ENCODE measurements around the gene OR2H1. TPM values are rescaled to one million over a fixed set of nuclear protein-coding genes. Genes with fewer than 3 reads are reported as not detected.

Gene OR2H1
- polyA plus RNA-seq, 4 donors: not detected

- no peak for DNase-seq (ENCODE audit: low read depth in 4 of 4, low spot score in 3 of 4)
Observed at GRCh38 chr6:29479560-29479959, 22.6 kb downstream of the OR2H1 start.

- no peak for DNase-seq (ENCODE audit: low read depth in 4 of 4, low spot score in 3 of 4)
Observed at GRCh38 chr6:29483186-29483585, 26.2 kb downstream of the OR2H1 start.

DNA sequence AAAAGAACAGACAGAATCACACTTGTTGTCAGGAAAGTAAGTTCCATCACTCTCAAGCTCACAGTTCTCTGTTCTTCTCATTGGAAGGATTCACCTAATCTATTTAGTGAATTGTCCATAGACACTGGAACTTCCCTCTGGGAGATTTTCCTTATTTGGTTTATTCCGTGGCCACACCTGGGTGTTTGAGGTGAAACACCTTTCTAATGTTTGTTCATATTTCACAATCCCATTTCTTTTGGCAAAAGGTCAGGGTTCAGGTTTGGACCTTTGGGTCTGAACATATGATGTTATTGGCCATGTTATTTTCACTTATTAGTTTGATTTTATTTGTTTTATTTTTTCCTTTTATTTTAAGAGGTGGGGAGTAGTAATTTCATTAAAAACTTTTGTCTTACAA, 26.8 kb downstream of the OR2H1 start:
- DNase-seq (ENCODE audit: low read depth in 4 of 4, low spot score in 3 of 4): no peak

DNA sequence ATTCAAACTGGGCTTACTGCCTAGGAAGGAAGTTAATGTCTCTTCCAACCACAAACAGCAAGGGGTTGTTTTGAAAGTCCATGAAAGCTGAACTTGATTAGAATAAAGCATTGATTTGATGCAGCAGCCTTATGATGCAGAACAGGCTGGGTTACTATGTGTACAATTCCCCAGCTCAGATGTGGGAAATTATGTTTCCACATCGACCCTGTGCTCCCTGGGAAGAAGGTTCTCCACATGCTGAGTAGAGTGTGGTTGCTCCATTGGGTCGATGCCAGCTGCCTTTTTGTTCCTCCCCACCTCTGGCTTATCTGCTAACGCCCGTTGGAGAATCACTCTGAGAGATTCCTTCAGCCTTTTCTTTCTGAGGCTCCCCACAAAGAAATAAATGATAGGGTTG, 29.6 kb downstream of the OR2H1 start:
- DNase-seq (ENCODE audit: low read depth in 4 of 4, low spot score in 3 of 4): no peak

DNA sequence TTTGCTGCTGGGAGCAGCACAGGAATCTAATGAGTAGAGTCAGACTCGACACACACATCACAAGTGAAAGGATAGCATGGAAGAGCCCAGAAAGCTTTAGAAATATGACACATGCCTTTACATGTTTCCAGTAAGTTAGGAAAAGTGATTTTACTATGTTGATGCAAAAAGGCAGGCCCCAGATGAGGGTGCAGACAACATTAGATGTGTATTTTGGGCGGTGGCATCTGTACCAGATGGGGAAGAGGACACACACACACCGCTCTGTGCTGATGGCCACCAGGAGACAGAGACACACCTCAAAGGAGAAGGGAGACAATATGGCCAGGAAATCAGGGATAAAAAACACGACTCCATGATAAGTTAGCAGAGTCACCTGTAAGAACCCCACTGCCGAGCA, 30.2 kb downstream of the OR2H1 start:
- no peak for DNase-seq (ENCODE audit: low read depth in 4 of 4, low spot score in 3 of 4)

DNA sequence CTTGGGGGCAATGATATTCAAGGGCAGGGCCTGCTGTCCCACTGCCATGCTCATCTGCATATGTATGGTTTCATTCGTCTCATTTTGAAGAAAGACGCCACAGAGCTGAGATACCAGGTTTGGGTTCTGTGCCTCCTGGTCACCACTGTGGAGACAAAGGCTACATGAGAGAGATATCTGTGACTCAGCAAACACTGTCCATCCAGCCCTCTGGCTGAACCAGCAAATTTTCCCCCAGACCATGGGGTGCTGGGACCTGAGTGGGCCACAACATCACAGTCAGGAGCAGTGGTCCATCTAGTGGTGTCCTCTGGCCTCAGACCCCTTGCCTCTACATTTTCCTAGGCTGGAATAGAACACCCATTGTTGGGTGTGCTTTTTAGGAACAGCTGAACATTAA, 30.7 kb downstream of the OR2H1 start, which contains the start of gene MAS1L:
MAS1L (minus strand) TSS at position 297 of the 400 bp plus-strand sequence; CDS start at position 243, 54 bp downstream.
- no peak for DNase-seq (ENCODE audit: low read depth in 4 of 4, low spot score in 3 of 4)

DNA sequence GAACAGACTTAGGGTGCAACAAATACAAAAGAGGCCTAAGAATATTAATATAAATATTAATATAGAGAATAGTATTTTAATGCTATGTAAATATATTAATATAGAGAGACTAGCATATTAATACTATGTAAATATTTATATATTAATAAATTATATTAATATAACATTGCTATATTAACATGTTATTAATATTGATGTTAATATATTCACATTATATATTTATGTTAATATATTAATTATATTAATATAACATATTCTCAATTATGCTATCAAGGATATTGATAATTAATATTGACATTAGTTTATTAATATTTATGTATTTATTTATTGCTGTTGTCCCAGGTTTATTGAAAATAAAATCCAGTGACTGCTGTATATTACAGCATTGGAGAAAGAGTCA, 31.9 kb downstream of the OR2H1 start:
- no peak for DNase-seq (ENCODE audit: low read depth in 4 of 4, low spot score in 3 of 4)

DNA sequence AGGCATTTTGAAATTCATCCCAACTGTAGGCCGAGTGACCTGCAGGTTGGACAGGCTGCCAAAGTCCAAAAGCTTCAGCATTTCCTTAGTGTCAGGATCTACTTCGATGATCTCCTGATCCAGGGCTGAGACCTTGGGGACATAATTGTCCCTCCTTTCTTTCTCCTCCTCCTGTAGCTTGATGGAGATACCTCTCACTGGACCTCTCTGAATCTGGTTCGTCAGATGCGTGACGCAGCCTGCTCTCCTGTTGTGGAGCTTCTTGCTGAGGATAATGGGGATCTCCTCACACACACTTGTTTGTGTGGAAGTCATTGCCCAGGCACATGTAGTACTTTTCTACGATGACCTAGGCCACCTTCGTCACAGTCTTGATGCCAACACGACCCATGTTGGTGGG, 32.3 kb downstream of the OR2H1 start:
- no peak for DNase-seq (ENCODE audit: low read depth in 4 of 4, low spot score in 3 of 4)

- no peak for DNase-seq (ENCODE audit: low read depth in 4 of 4, low spot score in 3 of 4)
Observed at GRCh38 chr6:29490055-29490454, 33.1 kb downstream of the OR2H1 start.

GRCh38 chr6:29490552-29490951, 33.6 kb downstream of the OR2H1 start:
- no peak for DNase-seq (ENCODE audit: low read depth in 4 of 4, low spot score in 3 of 4)

DNA sequence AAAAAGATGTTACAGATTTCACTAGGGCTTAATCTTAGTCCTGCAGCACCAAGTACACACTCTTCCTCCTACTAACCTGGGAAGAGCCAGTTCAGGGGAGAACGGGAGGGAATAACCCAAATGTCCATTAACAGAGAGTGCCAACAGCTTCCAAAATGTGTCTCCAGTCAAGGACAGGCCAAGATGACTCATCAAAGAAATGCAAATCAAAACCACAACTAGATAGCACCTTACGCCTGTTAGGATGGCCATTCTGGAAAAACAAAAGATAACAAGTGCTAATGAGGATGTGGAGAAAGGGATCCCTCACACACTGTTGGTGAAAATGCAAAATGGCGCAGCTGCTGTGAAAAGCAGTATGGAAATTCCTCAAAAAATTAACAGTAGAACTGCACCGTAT, 34.6 kb downstream of the OR2H1 start:
- DNase-seq (ENCODE audit: low read depth in 4 of 4, low spot score in 3 of 4): no peak

- DNase-seq (ENCODE audit: low read depth in 4 of 4, low spot score in 3 of 4): no peak
Observed at GRCh38 chr6:29493261-29493660, 36.3 kb downstream of the OR2H1 start.

- DNase-seq (ENCODE audit: low read depth in 4 of 4, low spot score in 3 of 4): no peak
Observed at GRCh38 chr6:29494131-29494530, 37.2 kb downstream of the OR2H1 start.

GRCh38 chr6:29495571-29495970, 38.6 kb downstream of the OR2H1 start:
- DNase-seq (ENCODE audit: low read depth in 4 of 4, low spot score in 3 of 4): no peak

DNA sequence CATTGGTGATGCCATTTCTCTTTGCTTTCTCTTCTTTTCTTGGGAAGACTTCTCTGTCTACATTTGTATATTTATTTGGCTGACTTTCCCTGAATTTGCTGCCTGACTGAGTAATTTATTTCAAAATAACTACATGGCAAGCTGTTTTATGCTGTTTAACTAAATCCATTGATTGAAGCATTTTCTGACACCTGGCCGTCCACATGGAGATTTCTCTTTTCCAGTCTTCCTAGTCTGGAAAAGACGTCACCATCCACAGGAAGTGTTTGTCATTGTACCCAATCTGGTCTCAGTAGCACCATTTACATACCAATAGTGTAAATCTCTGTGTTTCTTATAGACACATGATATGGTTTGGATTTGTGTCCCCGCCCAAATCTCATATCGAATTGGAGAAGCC, 40.0 kb downstream of the OR2H1 start:
- DNase-seq (ENCODE audit: low read depth in 4 of 4, low spot score in 3 of 4): no peak

- no peak for DNase-seq (ENCODE audit: low read depth in 4 of 4, low spot score in 3 of 4)
Observed at GRCh38 chr6:29499704-29500103, 42.7 kb downstream of the OR2H1 start.

- no peak for DNase-seq (ENCODE audit: low read depth in 4 of 4, low spot score in 3 of 4)
Observed at GRCh38 chr6:29500594-29500993, 43.6 kb downstream of the OR2H1 start.

DNA sequence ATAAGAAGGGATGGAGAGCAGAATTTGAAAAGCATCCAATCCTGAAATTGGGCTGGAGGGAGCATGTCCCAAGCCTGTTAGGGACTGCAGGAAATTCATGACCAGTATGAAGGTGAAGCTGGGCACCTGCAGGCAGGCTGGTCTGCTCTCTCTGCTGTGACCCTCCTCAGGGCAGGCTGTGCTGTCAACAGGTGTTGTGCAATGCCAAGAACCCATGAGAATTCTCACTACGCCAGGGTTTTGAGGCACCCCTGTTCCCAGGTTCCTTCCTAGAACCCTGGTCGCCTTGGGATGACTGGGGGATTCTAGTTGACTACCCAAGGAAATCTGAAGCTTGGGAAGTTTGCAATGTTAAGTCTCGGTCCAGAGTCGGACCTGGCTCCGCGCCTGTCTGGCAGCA, 44.2 kb downstream of the OR2H1 start:
- no peak for DNase-seq (ENCODE audit: low read depth in 4 of 4, low spot score in 3 of 4)

DNA sequence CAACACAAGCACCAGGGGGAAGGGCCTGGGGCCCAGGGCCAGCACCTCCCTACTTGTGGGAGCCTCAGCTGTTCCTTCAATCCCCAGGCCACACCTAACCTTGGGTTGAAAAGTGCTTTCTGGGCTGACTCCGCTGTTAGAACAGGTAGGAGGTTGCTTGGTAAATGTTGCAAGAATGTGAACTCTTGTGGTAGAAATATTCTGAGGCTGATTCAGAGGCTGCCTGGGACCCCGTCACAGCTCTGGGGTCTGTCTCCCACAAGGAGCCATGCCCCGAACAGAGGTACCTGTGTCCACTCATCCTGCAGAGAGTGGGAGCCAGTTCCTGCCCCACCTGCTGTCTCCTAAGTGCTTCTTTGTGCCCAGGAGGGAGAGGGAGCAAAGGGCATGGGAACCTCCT, 45.2 kb downstream of the OR2H1 start:
- DNase-seq (ENCODE audit: low read depth in 4 of 4, low spot score in 3 of 4): no peak

GRCh38 chr6:29502597-29502996, 45.6 kb downstream of the OR2H1 start:
- no peak for DNase-seq (ENCODE audit: low read depth in 4 of 4, low spot score in 3 of 4)

DNA sequence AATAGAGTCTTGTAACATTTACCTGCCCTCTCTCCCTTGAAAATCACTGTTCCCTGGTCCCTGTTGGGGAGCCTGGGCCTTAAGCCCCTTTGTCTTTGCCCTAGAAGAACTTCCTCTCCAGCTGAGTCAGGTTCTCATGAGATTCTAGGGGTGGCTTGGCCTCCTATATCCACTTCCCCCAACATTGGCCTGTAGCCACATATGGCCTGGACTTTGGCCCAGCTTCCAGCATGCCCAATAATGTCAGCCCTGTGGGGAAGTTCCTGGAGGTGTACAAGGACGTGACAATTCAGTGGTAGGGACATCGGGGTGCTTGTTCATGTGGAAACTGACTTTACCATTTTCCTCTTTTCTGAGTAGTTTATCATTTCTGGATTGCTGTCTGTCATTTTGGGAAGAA, 48.0 kb downstream of the OR2H1 start:
- DNase-seq (ENCODE audit: low read depth in 4 of 4, low spot score in 3 of 4): no peak

DNA sequence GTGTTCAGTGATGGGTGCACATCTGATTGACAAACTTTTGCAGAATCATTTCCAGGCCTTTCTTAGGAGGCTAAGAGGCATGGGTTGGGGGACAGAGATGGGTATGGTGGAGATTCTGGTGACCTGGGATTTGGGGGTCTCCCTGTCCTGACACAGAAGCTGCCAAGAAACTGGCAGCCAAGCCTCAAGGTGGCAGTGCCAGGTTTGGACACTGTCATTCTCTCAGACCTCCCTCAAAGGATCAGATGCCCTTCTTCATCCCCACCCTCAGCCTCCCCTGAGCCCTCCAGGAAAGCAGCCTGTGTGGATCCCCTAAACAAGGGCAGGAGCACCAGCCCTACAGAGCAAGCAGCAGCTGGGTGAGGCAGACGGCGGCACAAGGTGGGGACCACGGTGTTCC, 48.9 kb downstream of the OR2H1 start:
- DNase-seq (ENCODE audit: low read depth in 4 of 4, low spot score in 3 of 4): no peak

GRCh38 chr6:29506446-29507067, 49.6 kb downstream of the OR2H1 start:
- no peak for DNase-seq (ENCODE audit: low read depth in 4 of 4, low spot score in 3 of 4)

Measured in right renal pelvis (tissue), 4 donors.